ENCODE measurements around the gene AKAP6.

DNA sequence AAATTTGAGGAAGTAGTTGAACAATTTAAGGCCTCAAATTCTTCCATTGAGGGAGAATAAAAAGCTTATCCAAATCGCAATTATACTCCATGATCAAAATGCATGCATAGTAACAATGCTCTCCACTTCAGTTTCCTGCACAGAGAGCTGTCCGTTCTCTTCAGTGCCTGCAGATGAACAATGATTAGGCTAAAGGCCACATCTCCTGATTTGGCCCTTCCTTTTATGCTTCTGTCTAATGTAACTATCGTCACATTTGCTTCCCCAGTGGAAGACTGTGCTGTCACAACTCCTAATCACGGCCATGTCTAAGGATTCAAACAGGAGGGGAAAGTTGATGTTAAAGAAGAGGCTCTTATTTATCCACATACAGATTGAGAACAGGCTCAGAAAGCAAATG lies 496.0 kb downstream of the AKAP6 start:
- TF ChIP-seq, protein P1, sequence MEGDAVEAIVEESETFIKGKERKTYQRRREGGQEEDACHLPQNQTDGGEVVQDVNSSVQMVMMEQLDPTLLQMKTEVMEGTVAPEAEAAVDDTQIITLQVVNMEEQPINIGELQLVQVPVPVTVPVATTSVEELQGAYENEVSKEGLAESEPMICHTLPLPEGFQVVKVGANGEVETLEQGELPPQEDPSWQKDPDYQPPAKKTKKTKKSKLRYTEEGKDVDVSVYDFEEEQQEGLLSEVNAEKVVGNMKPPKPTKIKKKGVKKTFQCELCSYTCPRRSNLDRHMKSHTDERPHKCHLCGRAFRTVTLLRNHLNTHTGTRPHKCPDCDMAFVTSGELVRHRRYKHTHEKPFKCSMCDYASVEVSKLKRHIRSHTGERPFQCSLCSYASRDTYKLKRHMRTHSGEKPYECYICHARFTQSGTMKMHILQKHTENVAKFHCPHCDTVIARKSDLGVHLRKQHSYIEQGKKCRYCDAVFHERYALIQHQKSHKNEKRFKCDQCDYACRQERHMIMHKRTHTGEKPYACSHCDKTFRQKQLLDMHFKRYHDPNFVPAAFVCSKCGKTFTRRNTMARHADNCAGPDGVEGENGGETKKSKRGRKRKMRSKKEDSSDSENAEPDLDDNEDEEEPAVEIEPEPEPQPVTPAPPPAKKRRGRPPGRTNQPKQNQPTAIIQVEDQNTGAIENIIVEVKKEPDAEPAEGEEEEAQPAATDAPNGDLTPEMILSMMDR (conservative IDR thresholded peaks at IDR 0.05; ENCODE audit: low read length) = no peak
- no peak for TF ChIP-seq EZH2phosphoT487 (IDR thresholded peaks at IDR 0.05; ENCODE audit: borderline replicate concordance, low read depth, low read length)

Measured in OCI-LY7 (cell line).